Cardiac muscle cell (in vitro differentiated cells and primary cell): ENCODE results near the gene LRP5. TPM values are rescaled to one million over a fixed set of nuclear protein-coding genes. Genes with fewer than 3 reads are reported as not detected.

ENCODE experiments used
- DNase-seq, 2 donors: peaks; one replicate each; pipeline versions ENCODE4 v3.0.0 to v3.0.0-alpha.2; 2010 to 2017; ENCODE audit warnings: low read depth in 1 of 2, low spot score in 1 of 2
- H3K27ac ChIP-seq: fragments of 200-600 bp; sonication (generic); 2 replicates; pipeline ENCODE4 v1.5.1; 2016
- H3K27me3 ChIP-seq: fragments of 200-600 bp; sonication (generic); 2 replicates; pipeline ENCODE4 v1.6.0; 2016; ENCODE audit warnings: control low read depth
- H3K36me3 ChIP-seq: fragments of 200-600 bp; sonication (generic); 2 replicates; pipeline ENCODE4 v1.5.1; 2016; ENCODE audit warnings: control low read depth
- H3K4me1 ChIP-seq: fragments of 200-600 bp; sonication (generic); 2 replicates; pipeline ENCODE4 v1.8.1; 2017; ENCODE audit warnings: low read depth, mild to moderate bottlenecking, mixed run types
- H3K4me3 ChIP-seq: fragments of 200-600 bp; sonication (generic); 2 replicates; pipeline ENCODE4 v1.5.1; 2016; ENCODE audit warnings: mild to moderate bottlenecking
- H3K9me3 ChIP-seq: fragments of 200-600 bp; sonication (generic); 2 replicates; pipeline ENCODE4 v1.5.1; 2017; ENCODE audit warnings: low read depth, mild to moderate bottlenecking, control low read depth
- polyA plus RNA-seq: library from polyadenylated mRNA; unstranded; fragments of >200 nt; fragmentation: Nextera tagmentation; extraction: Ambion mirVana; gene quantifications from 2 replicates; pipeline ENCODE4 v1.2.1, GENCODE V29; 2016
- total RNA-seq: library from RNA; depleted of rRNA; stranded (reverse); fragments of >200 nt; gene quantifications from 2 replicates; pipeline ENCODE4 v1.2.3, GENCODE V29; 2016
- TF ChIP-seq, protein P1 (sequence below): IDR thresholded peaks from 2 replicates; pipeline ENCODE4 v1.5.1; 2012; ENCODE audit warnings: low read depth, mild to moderate bottlenecking, low read length

The LRP5 gene
- total RNA-seq = 40.4 and 245 TPM in 2 replicates
- 29.1 and 36.3 TPM in 2 replicates for polyA plus RNA-seq

DNA sequence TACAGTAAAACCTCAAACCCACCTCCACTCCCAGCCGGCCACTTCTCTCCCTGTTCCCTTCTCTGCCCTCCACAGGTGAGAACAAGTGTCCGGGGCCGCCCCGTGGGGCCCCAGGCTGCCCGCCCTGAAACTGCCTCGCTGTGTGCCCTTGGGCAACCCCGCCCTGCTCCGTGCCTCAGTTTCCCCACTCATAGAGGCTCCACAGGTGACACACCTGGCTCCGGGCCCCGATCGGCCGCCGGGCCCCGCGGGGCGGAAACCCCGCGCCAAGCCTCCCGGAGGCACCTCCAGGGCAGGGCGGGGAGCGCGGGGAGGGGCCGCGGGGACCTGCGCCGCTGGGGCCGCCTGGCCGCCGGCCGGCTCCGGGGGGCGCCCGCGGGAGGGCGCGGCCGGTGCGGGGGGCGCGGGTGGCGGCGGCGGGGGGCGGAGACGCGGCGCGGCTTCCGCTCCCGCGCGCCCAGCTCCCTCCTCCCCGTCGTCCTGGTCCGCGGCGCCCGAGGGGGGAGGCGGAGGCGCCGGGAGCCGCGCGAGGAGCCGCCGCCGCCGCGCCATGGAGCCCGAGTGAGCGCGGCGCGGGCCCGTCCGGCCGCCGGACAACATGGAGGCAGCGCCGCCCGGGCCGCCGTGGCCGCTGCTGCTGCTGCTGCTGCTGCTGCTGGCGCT, at the start of gene LRP5:
TSS of gene LRP5 (plus strand) at position 475 of the 663 bp plus-strand sequence. CDS start at position 599, 124 bp downstream.
- peak within 1 kb of the TSS; percentile 52 for H3K27ac ChIP-seq
- no peaks in the 10 kb centered on the region for H3K27me3 ChIP-seq
- no peaks in the 10 kb centered on the region for H3K9me3 ChIP-seq
- no peaks in the 10 kb centered on the region for H3K36me3 ChIP-seq
- peak; percentile 45 to 71 for DNase-seq
- H3K4me3 ChIP-seq = peak within 1 kb of the TSS; percentile 69
- TF ChIP-seq, protein P1, sequence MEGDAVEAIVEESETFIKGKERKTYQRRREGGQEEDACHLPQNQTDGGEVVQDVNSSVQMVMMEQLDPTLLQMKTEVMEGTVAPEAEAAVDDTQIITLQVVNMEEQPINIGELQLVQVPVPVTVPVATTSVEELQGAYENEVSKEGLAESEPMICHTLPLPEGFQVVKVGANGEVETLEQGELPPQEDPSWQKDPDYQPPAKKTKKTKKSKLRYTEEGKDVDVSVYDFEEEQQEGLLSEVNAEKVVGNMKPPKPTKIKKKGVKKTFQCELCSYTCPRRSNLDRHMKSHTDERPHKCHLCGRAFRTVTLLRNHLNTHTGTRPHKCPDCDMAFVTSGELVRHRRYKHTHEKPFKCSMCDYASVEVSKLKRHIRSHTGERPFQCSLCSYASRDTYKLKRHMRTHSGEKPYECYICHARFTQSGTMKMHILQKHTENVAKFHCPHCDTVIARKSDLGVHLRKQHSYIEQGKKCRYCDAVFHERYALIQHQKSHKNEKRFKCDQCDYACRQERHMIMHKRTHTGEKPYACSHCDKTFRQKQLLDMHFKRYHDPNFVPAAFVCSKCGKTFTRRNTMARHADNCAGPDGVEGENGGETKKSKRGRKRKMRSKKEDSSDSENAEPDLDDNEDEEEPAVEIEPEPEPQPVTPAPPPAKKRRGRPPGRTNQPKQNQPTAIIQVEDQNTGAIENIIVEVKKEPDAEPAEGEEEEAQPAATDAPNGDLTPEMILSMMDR = no peak
- H3K4me1 ChIP-seq = peaks cover 25% of the 10 kb centered on the region

DNA sequence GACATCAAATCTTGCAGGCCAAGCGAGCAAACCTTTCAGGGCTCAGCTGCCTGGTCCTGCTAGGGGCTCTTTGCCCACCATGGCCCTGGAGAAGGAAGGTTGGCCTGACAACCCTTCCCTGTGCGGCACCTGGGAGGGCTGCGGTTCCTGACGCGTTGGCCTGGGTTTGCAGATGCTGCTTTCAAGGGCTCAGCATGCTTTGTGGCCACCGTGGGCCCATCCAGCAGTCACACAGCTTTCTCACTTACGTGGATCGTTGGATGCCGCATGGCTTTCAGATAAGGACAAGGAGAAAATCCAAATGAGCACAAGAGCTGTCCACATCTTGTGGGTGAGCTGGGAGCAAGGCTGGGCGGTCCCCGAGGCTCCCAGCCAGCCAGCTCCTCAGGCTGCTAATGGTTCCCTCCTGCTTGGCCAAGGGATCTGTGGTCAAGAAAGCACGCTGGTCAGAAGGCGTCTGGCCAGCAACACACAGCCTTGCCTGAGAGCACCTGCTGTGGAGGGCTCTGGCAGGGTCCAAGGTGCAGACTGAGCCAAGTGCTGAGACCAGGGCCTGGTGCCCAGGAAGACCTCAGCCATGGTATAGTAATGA, 48.9 kb upstream of the LRP5 start:
- TF ChIP-seq, protein P1 = no peak
- H3K36me3 ChIP-seq = peaks cover 17% of the 10 kb centered on the region

DNA sequence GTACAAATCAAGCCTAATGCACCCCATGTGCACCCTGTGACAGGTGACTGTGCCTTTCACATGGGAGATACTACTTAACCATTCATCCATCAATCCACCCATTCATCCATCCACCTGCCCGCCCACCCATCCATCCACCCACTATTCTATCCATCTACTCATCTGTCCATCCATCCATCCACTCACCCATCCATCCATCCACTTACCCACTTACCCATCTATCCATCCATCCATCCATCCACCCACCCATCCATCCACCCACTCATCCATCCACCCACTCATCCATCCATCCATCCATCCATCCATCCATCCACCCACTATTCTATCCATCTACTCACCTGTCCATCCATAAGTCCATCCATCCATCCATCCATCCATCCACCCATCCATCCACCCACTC, 48.1 kb upstream of the LRP5 start:
- Histone ChIP-seq H3K27me3 (no peaks in the 10 kb centered on the region), H3K4me1 (no peaks in the 10 kb centered on the region), H3K9me3 (no peaks in the 10 kb centered on the region), H3K36me3 (peaks cover 17% of the 10 kb centered on the region), H3K4me3 (no peak overlapping the region), H3K27ac (no peak overlapping the region)
- TF ChIP-seq, protein P1 = no peak
- DNase-seq = no peak

More for the DNA sequence above, 48.9 kb upstream of the LRP5 start:
- Histone ChIP-seq H3K9me3 (no peaks in the 10 kb centered on the region), H3K27ac (no peak overlapping the region), H3K4me3 (no peak overlapping the region), H3K4me1 (no peaks in the 10 kb centered on the region), H3K27me3 (no peaks in the 10 kb centered on the region)
- no peak for DNase-seq

DNA sequence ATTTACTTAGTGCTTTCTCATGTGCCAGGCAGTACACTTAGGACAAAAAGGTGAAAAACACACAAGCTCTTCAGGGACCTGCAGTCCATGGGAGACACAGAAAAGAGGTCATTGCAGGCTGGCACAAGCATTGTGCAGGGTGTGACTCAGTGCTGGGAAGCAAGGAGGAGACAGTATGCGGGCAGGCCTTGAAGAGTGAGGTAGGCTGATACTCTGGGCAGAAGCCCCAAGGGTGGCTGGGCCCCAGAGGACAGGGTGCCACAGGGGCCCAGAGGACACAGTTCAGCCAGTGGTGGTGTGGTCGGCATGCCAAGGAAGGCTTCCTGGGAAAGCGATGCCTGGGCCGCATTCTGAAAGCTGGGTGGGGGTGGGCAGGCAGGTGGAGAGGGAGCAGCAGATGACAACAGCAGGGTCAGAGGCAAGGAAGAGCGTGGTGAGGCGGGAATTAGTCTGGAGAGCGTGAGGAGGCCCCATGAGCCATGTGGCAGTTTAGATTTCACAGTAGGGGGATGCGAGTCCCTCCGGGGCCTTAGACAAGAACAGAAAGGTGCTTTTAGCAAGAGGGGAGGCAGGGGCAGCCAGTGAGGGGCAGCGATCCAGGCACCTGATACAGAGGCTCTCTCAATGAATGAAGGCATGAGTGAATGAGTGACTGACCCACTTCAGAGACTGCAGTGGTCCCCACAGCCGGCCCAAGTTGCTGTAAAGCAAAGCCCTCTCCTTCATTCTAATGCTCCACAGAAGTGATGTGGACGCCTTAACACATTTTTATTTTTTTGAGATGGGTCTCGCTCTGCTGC, 47.5 kb upstream of the LRP5 start:
- H3K27me3 ChIP-seq = no peaks in the 10 kb centered on the region
- H3K4me3 ChIP-seq = no peak overlapping the region
- no peaks in the 10 kb centered on the region for H3K4me1 ChIP-seq
- no peak for DNase-seq
- H3K9me3 ChIP-seq = no peaks in the 10 kb centered on the region
- H3K36me3 ChIP-seq = peaks cover 17% of the 10 kb centered on the region
- no peak overlapping the region for H3K27ac ChIP-seq
- TF ChIP-seq, protein P1 = no peak

DNA sequence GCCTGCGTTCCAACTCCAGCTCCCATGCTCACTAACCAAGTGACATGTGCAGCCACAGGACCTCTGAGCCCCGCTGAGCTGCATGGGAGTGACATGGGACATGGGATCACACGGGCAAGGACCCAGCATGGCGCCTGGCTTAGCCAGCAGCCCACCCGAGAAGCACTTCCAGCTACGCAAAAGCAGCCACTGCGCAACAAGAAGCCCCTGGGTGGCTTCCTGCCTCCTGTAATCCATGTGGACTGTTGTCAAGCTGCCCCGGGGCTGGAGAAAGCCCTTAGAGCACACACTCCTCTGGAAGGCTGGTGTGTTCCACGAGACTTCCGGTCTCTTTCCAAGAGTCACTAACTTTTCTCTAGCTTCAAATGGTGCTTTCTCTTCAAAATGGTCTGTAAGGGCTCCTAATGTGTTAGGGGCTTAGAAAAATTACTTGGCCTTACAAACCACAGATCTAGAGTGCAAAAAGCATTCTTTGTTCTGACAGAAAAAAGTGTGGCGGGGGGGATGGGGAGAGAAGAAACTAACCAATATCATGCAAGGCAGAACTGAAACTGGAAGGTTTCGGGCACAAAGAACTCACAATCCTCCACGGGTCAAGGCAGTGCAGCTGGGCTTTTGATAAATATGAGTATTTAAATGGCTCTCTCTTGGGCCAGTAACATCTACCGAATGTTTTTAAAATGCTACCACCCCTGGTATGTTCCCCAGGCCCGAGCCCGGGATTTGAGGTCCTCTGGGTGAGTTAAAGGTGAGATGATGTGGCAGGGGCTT, 46.1 kb upstream of the LRP5 start:
- Histone ChIP-seq H3K27ac (no peak overlapping the region), H3K4me3 (no peak overlapping the region), H3K27me3 (no peaks in the 10 kb centered on the region), H3K9me3 (no peaks in the 10 kb centered on the region), H3K4me1 (peaks cover 6% of the 10 kb centered on the region), H3K36me3 (peaks cover 17% of the 10 kb centered on the region)
- TF ChIP-seq, protein P1 = no peak
- DNase-seq = no peak
